GM04503 (cell line): ENCODE results near the gene ALLC.
"Not testable (repeated sequence)": the region's sequence is repeated elsewhere in the genome, so short reads cannot be mapped to it uniquely, and the experiment has no call there.

ENCODE experiments used
- DNase-seq: peaks from one replicate; pipeline ENCODE4 v3.0.0-alpha.2; 2012; ENCODE audit warnings: low read depth

ALLC gene

GRCh38 chr2:3657881-3658280 lies at the start of gene ALLC:
TSS of gene ALLC (plus strand) at chr2:3658200. CDS start at chr2:3671158, 12,958 bp downstream.
- no peak for DNase-seq

GRCh38 chr2:3608373-3609278 lies 49.4 kb upstream of the ALLC start:
- DNase-seq, result no peak

- not testable (repeated sequence) for DNase-seq
Observed at GRCh38 chr2:3609279-3609673, 48.7 kb upstream of the ALLC start.

- no peak for DNase-seq
Observed at GRCh38 chr2:3610415-3610814, 47.6 kb upstream of the ALLC start.

- DNase-seq, result no peak
Observed at GRCh38 chr2:3610881-3611505, 47.0 kb upstream of the ALLC start.

GRCh38 chr2:3611589-3611988 lies 46.4 kb upstream of the ALLC start:
- no peak for DNase-seq

- DNase-seq, result no peak
Observed at GRCh38 chr2:3612639-3613523, 45.1 kb upstream of the ALLC start.

- no peak for DNase-seq
Observed at GRCh38 chr2:3613524-3613905, 44.5 kb upstream of the ALLC start.

- DNase-seq, result not testable (repeated sequence)
Observed at GRCh38 chr2:3614743-3615142, 43.3 kb upstream of the ALLC start.

GRCh38 chr2:3615541-3616200 lies 42.3 kb upstream of the ALLC start:
- not testable (repeated sequence) for DNase-seq

- DNase-seq, result not testable (repeated sequence)
Observed at GRCh38 chr2:3616435-3617197, 41.4 kb upstream of the ALLC start.

- no peak for DNase-seq
Observed at GRCh38 chr2:3617198-3617890, 40.7 kb upstream of the ALLC start.

- no peak for DNase-seq
Observed at GRCh38 chr2:3618367-3618766, 39.6 kb upstream of the ALLC start.

GRCh38 chr2:3619033-3619432 lies 39.0 kb upstream of the ALLC start:
- no peak for DNase-seq

- DNase-seq, result not testable (repeated sequence)
Observed at GRCh38 chr2:3619661-3620060, 38.3 kb upstream of the ALLC start.

- DNase-seq, result no peak
Observed at GRCh38 chr2:3620834-3621233, 37.2 kb upstream of the ALLC start.

- DNase-seq, result no peak
Observed at GRCh38 chr2:3622967-3623366, 35.0 kb upstream of the ALLC start.

- no peak for DNase-seq
Observed at GRCh38 chr2:3624059-3624794, 33.8 kb upstream of the ALLC start.

GRCh38 chr2:3625186-3625585 lies 32.8 kb upstream of the ALLC start:
- no peak for DNase-seq
